Pancreas (tissue), 10 donors: ENCODE results near the gene C1orf226. TPM values are rescaled to one million over a fixed set of nuclear protein-coding genes. Genes with fewer than 3 reads are reported as not detected.

Experiments
- ATAC-seq, 4 donors: fragments of 200-7000 bp; cut with Tn5 transposase; one replicate each; pipeline versions ENCODE4 v1.8.0 to v1.9.1; 2020; ENCODE audit warnings: mild to moderate bottlenecking in 4 of 4, moderate library complexity in 4 of 4
- DNase-seq, 6 donors: peaks; one replicate each; pipeline ENCODE4 v3.0.0-alpha.2; 2020
- FAIRE-seq: peaks from 2 replicates; lab custom pipeline; 2012; peaks lifted over from hg19 to GRCh38; lab: Jason Lieb, UNC
- H3K27ac ChIP-seq, 4 donors: fragments of 200-600 bp; sonication (generic); 1 replicate in 3 of 4; 2 replicates in 1 of 4; pipeline versions ENCODE4 v1.5.0 to v1.8.0; 2020
- H3K27me3 ChIP-seq, 4 donors: fragments of 200-600 bp; one replicate each; pipeline ENCODE4 v1.8.0; 2021
- H3K36me3 ChIP-seq, 3 donors: fragments of 200-600 bp; sonication (generic) in 1 of 3; one replicate each; pipeline versions ENCODE4 v1.5.0 to v1.8.0; 2020 to 2021
- H3K4me1 ChIP-seq, 3 donors: fragments of 200-600 bp; one replicate each; pipeline ENCODE4 v1.8.0; 2021
- H3K4me3 ChIP-seq, 4 donors: fragments of 200-600 bp; sonication (generic) in 2 of 4; one replicate each; pipeline versions ENCODE4 v1.5.0 to v1.8.0; 2020 to 2021
- H3K9me3 ChIP-seq, 4 donors: fragments of 200-600 bp; one replicate each; pipeline ENCODE4 v1.8.0; 2021
- WGBS, 2 donors: extraction: QIAGEN DNeasy Blood & Tissue Kit; methylation state at CpG; one replicate each; pipeline ENCODE4 v1.1.7; 2013; 5-methylcytosine and 5-hydroxymethylcytosine counted together
- intact Hi-C, 3 donors: fragments of 100-400 bp; cut with DNase I; formaldehyde crosslinking; loops; one replicate each; pipeline versions ENCODE4 v1.11.1 to v1.14.2; 2022
- polyA plus RNA-seq, 2 donors: library from polyadenylated mRNA; stranded (reverse); fragments of 200-250 nt; gene quantifications; one replicate each; pipeline ENCODE4 v1.2.3, GENCODE V29; 2013
- total RNA-seq, 6 donors: library from RNA; stranded (reverse); fragmentation: NEBNext Ultra II Directional in 4 of 6; extraction: Animal tissue kit (Norgen Biotek cat#: 25700) in 4 of 6; gene quantifications; one replicate each; pipeline versions ENCODE4 v1.2.1 to v1.2.4, GENCODE V29; 2021 to 2023
- TF ChIP-seq, protein P1 (sequence below), 4 donors: fragments of 200-600 bp; sonication (generic) in 3 of 4; IDR thresholded peaks; one replicate each; pipeline versions ENCODE4 v1.5.0 to v1.8.0; 2021; ENCODE audit warnings: antibody characterized with exemption in 4 of 4
- donor health status: healthy with polysubstance abuse.
- donor health status: DM: no; HTN: no; CAD: no; lungs with moderate emphysema.
- donor health status: DM: no; HTN: no; CAD: no.
- donor health status: control.
- donor health status: control.
- donor health status: Bipolar disorder and iron deficiency.
- donor health status: DM: yes; HTN: yes; CAD: no.
- donor health status: DM: no; HTN: no; CAD: no.
- donor health status: DM: no; HTN: no; CAD: no.
- donor health status: DM: yes; HTN: yes; CAD: no.

Gene C1orf226
- total and polyA plus RNA-seq, 8 donors: 1.3 to 4.2 (median 2.3) TPM

DNA sequence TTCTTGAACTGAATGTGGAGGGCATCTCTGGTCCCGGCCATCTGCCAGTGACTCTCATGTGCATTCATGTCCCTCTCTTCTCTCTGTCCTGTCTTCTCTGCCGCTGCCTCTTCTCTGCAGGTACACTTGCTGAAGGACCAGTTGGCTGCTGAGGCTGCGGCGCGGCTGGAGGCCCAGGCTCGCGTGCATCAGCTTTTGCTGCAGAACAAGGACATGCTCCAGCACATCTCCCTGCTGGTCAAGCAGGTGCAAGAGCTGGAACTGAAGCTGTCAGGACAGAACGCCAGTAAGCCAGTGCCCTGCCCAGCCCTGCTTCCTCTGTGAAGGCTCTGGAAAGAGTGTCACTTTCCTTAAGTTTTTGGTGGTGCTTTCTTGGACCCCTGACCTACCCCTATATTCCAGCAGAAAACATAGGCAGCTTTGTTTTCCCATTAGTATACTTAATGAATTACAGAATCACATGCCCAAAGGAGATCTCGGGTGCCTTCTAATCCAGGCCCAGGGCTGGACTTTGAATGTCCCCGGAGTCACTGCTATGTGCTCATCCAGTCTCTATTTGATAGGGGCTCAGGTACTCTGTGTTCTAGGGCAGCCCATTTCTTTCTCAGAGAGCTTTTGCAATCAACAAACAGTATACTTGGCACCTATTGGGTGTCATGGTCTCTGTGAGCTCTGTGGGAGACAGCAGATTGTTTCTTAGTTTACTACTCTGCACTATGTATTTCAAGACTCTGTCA lies 16.1 kb upstream of the C1orf226 start:
- no peaks in the 10 kb centered on the region for H3K9me3 ChIP-seq
- no peak for ATAC-seq
- H3K36me3 ChIP-seq: no peaks in the 10 kb centered on the region
- 90 to 96% methylated on average over 10 of the region's 10 CpGs for WGBS, 2 donors
- H3K27me3 ChIP-seq: no peaks in the 10 kb centered on the region
- H3K4me3 ChIP-seq: no peak overlapping the region
- H3K27ac ChIP-seq: no peak overlapping the region
- intact Hi-C loops: no loop called here
- no peak for FAIRE-seq
- TF ChIP-seq, protein P1, sequence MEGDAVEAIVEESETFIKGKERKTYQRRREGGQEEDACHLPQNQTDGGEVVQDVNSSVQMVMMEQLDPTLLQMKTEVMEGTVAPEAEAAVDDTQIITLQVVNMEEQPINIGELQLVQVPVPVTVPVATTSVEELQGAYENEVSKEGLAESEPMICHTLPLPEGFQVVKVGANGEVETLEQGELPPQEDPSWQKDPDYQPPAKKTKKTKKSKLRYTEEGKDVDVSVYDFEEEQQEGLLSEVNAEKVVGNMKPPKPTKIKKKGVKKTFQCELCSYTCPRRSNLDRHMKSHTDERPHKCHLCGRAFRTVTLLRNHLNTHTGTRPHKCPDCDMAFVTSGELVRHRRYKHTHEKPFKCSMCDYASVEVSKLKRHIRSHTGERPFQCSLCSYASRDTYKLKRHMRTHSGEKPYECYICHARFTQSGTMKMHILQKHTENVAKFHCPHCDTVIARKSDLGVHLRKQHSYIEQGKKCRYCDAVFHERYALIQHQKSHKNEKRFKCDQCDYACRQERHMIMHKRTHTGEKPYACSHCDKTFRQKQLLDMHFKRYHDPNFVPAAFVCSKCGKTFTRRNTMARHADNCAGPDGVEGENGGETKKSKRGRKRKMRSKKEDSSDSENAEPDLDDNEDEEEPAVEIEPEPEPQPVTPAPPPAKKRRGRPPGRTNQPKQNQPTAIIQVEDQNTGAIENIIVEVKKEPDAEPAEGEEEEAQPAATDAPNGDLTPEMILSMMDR (IDR thresholded peaks at IDR 0.05): no peak
- DNase-seq: no peak
- no peaks in the 10 kb centered on the region for H3K4me1 ChIP-seq

DNA sequence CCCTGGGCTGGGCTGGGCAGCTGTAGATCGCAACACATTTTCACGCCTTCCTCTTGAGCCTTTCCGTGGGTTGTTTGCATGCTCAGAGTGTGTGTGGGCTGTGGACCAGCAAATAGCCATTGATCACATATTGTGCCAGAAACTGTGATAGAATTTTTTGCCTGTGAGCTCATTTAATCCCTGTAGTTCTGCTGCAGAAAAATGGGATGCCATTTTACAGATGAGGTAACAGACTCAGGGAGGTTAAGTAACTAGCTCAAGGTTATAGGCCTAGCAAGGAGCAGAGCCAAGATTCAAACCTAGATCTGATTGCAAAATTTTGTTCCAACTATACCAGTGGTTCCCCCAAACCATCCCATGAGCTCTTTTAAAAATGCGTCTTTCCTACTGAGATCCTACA lies 15.4 kb upstream of the C1orf226 start:
- FAIRE-seq (no peak), DNase-seq (no peak), ATAC-seq (no peak)
- intact Hi-C loops: no loop called here
- Histone ChIP-seq H3K4me3 (no peak overlapping the region), H3K9me3 (no peaks in the 10 kb centered on the region), H3K27ac (no peak overlapping the region), H3K4me1 (no peaks in the 10 kb centered on the region), H3K27me3 (no peaks in the 10 kb centered on the region), H3K36me3 (no peaks in the 10 kb centered on the region)
- TF ChIP-seq, protein P1 (IDR thresholded peaks at IDR 0.05): no peak
- WGBS, 2 donors: 66 to 70% methylated on average over 4 of the region's 4 CpGs

DNA sequence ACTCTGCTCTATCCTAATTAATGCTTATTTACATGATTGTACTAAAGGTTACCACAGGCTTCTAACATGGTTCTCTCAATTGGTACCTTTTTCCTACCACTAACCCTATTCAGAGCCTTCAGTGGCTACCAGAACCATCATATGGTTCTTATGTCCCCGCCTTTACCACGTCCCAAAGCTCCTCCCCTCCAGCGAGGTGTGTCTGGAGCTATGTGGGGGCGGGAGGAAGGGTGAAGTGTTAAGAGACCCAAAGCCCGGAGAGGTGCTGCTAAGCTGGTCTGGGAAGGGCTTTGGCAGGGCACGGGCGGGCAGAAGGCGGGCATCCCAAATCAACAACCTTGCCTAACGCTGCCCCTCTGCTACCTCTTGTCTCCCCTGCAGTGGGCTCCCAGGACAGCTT lies 14.9 kb upstream of the C1orf226 start:
- 88 to 92% methylated on average over 9 of the region's 9 CpGs for WGBS, 2 donors
- TF ChIP-seq, protein P1 (IDR thresholded peaks at IDR 0.05): no peak
- FAIRE-seq (no peak), DNase-seq (no peak), ATAC-seq (no peak)
- Histone ChIP-seq H3K27me3 (no peaks in the 10 kb centered on the region), H3K4me1 (no peaks in the 10 kb centered on the region), H3K27ac (no peak overlapping the region), H3K9me3 (no peaks in the 10 kb centered on the region), H3K4me3 (no peak overlapping the region), H3K36me3 (no peaks in the 10 kb centered on the region)
- intact Hi-C loops: no loop called here

DNA sequence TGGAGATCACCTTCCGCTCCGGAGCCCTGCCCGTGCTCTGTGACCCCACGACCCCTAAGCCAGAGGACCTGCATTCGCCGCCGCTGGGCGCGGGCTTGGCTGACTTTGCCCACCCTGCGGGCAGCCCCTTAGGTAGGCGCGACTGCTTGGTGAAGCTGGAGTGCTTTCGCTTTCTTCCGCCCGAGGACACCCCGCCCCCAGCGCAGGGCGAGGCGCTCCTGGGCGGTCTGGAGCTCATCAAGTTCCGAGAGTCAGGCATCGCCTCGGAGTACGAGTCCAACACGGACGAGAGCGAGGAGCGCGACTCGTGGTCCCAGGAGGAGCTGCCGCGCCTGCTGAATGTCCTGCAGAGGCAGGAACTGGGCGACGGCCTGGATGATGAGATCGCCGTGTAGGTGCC lies 14.5 kb upstream of the C1orf226 start:
- Histone ChIP-seq H3K27ac (no peak overlapping the region), H3K4me3 (no peak overlapping the region), H3K9me3 (no peaks in the 10 kb centered on the region), H3K36me3 (no peaks in the 10 kb centered on the region), H3K4me1 (no peaks in the 10 kb centered on the region), H3K27me3 (no peaks in the 10 kb centered on the region)
- TF ChIP-seq, protein P1 (IDR thresholded peaks at IDR 0.05): no peak
- no peak for FAIRE-seq
- DNase-seq: no peak
- intact Hi-C loops: no loop called here
- ATAC-seq: no peak
- WGBS, 2 donors: 93 to 95% methylated on average over 36 of the region's 36 CpGs

DNA sequence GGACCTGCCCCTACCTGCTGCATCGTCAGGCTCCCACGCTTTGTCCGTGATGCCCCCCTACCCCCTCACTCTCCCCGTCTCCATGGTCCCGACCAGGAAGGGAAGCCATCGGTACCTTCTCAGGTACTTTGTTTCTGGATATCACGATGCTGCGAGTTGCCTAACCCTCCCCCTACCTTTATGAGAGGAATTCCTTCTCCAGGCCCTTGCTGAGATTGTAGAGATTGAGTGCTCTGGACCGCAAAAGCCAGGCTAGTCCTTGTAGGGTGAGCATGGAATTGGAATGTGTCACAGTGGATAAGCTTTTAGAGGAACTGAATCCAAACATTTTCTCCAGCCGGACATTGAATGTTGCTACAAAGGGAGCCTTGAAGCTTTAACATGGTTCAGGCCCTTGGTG lies 13.8 kb upstream of the C1orf226 start:
- no peak for DNase-seq
- no peak for FAIRE-seq
- no peaks in the 10 kb centered on the region for H3K36me3 ChIP-seq
- H3K4me3 ChIP-seq: no peak overlapping the region
- 93 to 94% methylated on average over 10 of the region's 10 CpGs for WGBS, 2 donors
- no peaks in the 10 kb centered on the region for H3K27me3 ChIP-seq
- intact Hi-C loops: no loop called here
- H3K27ac ChIP-seq: no peak overlapping the region
- no peak for ATAC-seq
- H3K4me1 ChIP-seq: no peaks in the 10 kb centered on the region
- no peaks in the 10 kb centered on the region for H3K9me3 ChIP-seq
- TF ChIP-seq, protein P1 (IDR thresholded peaks at IDR 0.05): no peak
